GM18498 (cell line): ENCODE measurements around the gene CMTR1.
"Not testable (repeated sequence)": the region's sequence is repeated elsewhere in the genome, so short reads cannot be mapped to it uniquely, and the experiment has no call there.

Source experiments
- ATAC-seq: cut with Tn5 transposase; IDR thresholded peaks from one replicate; pipeline ENCODE4 v1.9.1; 2021; ENCODE audit warnings: mild to moderate bottlenecking, moderate library complexity; ENCODE audit not compliant: unreplicated experiment

Gene CMTR1, protein sequence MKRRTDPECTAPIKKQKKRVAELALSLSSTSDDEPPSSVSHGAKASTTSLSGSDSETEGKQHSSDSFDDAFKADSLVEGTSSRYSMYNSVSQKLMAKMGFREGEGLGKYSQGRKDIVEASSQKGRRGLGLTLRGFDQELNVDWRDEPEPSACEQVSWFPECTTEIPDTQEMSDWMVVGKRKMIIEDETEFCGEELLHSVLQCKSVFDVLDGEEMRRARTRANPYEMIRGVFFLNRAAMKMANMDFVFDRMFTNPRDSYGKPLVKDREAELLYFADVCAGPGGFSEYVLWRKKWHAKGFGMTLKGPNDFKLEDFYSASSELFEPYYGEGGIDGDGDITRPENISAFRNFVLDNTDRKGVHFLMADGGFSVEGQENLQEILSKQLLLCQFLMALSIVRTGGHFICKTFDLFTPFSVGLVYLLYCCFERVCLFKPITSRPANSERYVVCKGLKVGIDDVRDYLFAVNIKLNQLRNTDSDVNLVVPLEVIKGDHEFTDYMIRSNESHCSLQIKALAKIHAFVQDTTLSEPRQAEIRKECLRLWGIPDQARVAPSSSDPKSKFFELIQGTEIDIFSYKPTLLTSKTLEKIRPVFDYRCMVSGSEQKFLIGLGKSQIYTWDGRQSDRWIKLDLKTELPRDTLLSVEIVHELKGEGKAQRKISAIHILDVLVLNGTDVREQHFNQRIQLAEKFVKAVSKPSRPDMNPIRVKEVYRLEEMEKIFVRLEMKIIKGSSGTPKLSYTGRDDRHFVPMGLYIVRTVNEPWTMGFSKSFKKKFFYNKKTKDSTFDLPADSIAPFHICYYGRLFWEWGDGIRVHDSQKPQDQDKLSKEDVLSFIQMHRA

DNA sequence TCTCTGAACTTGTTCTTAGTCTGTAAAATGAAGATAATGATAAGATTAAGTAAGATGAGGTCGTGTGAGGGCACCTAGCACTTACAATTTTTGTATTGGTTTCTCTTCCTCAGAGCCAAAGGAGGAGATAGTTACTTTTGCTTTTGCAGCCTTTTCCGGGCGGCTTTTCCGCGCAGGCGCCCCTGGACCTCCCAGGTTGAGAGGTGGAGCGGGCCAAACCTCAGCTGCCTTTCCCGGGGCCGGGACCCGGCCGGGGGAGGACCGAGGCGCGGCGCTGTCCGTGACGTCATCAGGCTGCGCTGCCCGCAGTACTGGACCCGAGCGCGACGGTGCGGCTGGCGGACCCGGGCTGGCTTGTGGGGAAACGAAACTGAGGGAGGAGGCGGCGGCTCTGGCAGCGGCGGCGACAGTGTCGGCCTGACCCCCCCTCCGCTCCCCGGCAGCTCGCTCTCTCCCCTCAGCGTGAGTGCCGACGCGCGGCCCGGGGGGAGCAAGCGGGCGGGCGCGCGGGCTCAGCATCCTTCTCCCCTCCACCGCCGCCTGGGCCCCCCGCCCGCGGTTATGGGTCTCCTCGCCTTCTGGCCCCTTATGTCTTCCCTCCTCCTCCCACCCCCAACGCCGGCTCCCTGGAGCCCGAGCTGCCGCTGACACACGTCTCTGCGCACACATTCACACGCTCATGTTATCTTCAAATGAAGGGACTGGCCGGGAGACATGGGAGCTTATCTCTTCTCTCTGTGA is at the start of gene CMTR1:
TSS of gene CMTR1 (plus strand) at position 306 of the 741 bp plus-strand sequence. CDS start 2,409 bp downstream, outside the sequence.
- ATAC-seq, result peak; percentile 91

DNA sequence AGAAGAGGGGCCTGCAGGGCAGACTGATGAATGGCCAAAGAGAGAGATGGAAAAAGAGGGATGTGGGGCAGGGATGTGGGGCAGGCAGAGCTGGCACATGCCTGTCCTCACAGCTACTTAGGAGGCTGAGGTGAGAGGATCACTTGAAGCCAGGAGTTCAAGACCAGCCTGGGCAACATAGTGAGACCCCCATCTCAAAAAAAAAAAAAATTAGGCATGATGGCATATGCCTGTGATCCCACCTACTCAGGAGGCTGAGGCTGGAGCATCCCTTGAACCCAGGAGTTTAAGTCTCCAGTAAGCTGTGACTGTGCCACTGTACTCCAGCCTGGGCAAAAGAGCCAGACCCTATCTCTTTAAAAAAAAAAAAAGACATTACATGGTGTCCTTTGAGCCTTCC is 44.4 kb upstream of the CMTR1 start:
- no peak for ATAC-seq

DNA sequence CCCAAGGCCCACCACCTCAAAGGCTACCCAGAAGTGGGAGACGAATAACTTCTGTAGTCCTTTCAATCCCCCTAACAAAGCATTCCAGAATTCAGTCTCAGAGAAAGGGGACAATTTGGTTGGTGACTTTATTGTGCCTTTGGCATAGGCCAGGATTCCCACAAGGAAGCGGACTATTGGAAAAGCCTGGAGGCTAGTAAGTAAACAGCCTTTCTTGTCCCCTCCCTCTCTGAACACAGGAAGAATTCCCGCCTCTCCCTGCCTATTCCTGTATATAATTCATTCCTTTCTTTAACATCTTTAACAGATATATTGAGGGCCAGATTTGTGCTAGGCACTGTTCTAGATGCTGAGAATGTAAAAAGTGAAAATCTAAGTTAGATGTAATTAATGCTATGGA is 43.2 kb upstream of the CMTR1 start:
- no peak for ATAC-seq

DNA sequence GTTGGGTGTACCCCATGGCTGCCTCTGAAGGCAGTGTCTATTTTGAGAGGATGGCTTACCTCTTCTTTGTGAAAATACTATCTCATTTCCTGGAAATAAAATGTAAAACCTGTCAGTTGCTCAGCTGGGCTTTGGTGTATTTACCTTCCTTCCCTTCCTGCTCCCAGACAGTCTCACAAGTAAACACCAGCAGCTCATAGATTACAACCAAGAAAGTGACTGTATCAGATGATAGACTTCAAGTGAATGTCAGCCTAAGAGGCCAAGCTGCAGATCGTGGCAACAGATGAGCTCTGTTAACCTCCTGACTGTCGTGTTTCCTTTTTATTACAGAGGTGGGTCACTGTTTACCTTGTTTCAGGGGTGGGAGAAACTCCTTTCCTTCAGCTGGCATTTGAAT is 41.9 kb upstream of the CMTR1 start:
- ATAC-seq, result no peak

DNA sequence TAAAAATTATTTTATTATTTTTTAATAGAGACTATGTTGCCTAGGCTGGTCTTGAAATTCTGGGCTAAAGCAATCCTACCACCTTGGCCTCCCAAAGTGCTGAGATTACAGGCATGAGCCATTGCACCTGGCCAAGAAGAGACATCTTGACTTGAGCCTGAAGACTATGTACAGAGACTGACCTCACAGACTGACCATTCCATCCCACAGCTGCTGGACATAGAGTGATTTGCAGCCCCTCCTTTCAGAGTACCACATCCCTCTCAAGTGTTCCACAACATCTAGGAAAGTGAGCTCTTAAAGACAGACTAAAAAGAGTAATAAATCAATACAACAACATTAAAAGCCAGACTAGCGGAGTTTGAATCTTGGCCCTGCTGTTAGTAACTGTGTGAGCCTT is 40.2 kb upstream of the CMTR1 start:
- ATAC-seq, result no peak

DNA sequence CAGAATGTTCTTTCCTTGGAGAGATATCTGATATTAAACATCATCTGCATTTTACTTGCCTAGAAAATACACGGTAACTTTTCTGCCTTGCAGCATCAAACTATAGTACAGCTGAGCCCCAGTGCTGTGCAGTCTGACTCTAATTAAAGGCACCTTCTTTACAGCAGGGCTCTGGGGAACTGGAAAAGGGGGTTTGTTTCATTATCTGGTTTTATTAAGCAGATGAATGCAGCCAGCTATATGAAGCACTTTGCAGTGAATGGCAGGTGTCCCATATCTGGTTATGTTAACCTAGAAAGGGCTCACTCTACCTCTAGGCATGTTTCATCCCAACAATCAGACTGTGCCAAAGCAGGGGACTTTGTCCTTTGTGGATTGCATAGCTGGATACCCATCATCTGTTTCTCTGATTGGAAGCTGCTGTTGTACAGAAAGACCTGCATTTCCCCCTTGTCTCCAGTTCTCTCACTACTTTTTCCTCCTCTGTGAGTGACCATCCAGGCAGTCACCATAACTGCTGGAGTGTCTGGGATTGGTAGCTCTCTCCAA is 39.6 kb upstream of the CMTR1 start:
- no peak for ATAC-seq

DNA sequence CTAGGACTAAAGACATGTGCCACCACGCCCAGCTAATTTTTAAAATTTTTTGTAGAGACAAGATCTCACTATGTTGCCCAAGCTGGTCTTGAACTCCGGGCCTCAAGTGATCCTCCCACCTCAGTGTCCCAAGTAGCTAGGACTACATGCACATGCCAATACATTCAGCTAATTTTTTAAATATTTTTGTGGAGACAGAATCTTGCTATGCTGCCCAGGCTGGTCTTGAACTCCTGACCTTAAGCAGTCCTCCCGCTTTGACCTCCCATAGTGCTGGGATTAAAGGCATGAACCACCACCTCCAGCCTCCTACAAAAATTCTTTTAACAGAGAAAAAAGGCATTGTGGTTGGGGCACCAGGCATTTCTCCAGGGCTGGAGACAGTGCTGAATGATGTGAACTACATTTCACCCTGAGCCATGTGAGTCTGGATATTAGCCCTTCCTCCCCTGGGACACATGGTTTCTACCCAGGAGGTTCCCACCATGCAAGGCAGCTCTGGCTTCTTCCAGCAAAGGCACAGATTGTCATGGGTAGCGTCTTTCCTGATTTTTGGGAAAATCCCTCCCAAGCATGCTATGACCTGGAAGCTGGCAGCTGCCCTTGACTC is 36.3 kb upstream of the CMTR1 start:
- ATAC-seq, result no peak

DNA sequence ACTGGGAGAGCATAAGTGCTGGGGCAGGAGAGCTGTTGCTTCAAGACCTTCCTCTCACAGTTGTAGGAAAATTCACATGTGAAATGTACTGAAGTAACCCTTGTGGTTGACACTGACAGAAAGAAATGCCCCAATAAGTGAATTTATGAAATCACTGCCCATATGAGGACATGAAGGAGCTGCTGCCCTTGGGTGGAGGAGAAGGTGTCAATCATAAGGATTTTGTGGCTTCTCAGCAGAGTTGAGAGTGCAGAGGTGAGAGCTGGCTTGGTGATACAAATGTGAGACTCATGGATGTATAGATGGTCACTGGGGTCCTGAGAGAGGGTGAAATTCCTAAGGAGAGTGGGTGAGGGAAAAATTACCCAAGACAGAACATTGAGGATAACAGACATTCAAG is 33.9 kb upstream of the CMTR1 start:
- ATAC-seq, result no peak

DNA sequence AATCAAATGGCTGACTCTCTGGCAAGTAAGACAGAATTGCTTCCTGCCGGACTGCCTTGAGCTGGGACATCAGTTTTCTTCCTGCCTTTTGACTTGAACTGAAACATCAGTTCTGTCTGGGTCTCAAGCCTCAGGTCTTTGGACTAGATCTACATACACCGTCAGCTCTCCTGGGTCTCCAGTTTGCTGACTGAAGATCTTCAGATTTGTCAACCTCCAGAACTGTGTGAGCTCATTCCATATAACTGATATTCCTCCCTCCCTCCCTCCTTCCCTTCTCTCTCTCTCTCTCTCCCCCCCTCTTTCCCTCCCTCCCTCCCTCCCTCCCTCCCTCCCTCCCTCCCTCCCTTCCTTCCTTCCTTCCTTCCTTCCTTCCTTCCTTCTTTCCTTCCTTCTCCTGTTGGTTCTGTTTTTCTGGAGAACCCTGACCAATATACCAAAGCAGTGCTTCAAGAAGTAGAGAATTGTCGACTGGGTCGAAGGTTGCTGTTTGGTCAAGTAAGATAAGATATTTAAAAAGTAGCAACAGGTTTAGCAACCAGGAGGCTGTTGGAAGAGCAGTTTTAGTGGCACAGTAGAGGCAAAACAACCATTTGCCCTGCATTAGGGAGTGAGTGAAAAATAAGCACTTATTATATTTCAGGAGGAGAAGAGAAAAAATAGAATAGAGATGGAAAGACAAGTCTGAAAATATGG is 33.1 kb upstream of the CMTR1 start:
- ATAC-seq, result no peak

DNA sequence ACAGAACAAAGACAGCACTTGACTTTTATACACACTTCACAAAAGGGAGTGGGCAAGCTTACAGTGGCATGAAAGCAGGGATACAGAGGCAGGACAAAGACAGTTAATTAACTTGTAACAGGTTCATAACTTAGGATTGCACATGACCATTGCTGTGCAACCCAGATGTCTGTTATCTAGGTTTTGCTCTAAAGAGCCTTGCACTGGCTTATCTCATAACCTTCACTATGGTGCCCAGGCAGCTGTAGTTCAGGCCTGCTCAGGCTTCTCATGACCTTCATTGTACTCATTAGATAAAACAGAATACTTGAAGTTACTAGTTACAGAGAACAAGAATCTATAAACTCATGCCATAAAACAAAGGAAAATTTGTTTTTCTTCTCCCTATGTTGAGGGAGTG is 31.4 kb upstream of the CMTR1 start:
- ATAC-seq, result not testable (repeated sequence)

DNA sequence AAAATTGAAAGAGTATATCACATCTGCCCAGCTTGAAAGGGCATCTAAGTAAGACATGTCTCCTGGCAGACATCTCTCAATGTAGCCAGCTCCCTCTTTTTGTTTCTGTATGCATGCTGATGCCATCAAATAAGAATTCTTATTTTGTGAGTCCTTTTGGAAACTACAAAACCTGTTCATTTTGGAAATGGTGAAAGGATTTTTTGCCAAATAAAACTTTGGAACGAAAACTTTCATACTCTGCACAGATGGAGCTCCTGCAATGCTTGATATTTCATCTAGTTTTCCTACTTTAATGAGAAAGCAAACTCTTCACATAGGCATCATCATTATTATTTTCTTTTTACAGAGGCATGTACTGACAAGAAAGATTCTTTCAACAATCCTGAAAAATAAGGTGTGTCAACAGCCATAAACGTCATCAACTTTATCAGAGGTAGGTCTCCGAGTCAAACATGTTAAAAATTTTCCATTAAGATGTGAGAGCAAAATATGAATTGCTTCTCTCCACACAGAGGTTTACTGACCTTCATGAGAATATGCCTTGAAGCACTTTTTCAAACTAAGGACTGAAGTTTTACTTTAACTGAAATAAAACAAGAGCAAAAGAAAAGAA is 26.2 kb upstream of the CMTR1 start:
- no peak for ATAC-seq

DNA sequence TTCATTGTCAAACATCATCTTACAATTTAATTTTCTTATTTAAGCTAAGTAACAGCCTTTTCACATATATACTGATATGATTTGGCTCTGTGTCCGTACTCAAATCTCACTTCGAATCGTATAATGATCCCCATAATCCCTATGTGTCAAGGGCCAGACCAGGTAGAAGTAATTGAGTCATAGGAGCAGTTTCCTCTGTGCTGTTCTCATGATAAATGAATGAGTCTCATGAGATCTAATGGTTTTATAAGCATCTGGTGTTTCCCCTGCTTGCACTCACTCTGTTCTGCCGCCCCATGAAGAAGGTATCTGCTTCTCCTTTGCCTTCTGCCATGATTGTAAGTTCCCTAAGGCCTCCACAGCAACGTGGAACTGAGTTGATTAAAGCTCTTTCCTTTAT is 25.1 kb upstream of the CMTR1 start:
- no peak for ATAC-seq

DNA sequence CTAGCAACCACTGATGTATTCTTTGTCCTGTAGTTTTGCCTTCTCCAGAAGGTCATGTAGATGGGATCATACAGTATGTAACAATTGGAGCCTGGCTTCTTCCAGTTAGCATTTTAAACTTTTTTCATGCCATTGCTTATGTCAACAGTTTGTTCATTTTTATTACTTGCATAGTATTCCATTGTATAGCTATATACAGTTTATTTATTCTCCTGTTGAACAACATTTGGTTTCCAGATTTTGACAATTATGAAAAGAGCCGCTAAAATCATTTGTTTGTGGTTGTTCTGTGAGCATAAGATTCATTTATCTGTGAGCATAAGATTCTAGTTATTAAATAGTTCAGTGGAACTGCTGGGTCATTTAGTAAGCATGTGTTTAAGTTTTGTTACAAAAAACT is 23.5 kb upstream of the CMTR1 start:
- no peak for ATAC-seq

DNA sequence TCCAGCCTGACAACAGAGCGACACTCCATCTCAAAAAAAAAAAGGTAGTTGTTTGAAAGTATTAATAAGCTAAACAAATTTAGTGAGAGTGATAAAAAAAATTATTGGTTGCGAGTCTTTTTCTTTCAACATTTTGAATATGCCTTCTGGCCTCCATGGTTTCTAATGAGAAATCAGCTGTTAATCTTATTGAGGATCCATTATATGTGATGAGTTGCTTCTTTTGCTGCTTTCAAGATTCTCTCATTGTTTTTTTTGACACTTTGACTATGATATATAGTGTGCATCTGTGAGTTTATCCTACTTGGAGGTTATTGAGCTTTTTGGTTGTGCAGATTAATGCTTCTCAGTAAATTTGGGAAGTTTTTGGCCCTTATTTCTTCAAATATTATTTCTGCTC is 15.6 kb upstream of the CMTR1 start:
- no peak for ATAC-seq

DNA sequence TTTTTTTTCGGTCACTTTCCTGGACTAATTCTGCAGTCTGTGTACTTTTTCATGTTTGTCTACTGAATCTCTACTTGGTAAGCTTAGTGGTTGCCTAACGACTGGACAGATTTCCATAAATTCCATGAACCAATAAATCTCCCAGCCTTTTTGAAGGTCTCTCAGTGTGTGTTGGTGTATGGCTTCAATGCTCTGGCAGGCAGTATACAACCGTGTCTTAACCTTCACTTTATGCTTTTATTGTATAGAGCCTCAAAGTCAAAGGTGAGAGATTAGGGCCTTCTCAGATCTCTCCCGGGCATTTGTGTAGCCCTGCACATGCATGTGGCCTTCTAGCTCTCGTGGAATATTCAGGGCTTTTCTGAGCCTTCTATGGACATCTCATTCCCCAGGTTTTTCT is 14.3 kb upstream of the CMTR1 start:
- no peak for ATAC-seq

DNA sequence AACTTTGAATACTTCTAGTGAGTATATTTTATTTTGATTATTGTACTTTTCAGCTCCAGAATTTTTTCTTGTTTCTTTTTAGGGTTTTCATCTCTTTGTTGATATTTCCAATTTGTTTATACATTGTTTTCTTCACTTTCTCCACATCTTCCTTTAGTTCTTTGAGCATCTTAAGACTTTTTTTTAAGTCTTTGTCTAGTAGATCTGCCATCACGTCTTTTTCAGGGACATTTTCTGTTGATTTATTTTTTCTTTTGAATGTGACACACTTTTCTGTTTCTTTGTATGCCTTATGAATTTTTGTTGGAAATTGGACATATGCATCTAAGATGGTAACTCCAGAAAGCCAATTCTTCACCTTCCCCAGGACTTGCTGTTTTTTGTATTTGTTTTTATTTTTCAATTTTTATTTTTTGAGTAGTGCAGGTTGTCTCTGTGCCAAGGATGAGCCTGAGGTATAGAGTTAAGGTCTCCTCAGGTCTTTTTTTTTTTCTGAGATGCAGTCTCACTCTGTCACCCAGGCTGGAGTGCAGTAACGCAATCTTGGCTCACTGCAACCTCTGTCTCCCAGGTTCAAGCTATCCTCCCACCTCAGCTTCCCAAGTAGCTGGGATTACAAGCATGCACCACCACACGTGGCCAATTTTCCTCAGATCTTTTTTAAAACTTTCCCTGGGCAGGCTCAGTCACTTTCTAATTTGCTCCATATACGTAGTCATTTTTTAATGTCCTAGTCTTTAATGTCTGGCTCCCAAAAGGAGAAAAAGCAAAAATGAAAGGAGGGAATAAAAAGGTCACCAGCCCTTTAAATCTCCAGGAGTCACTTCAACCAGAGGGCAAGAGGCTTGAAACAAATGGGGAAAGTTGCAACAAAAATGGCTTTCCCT is 6.7 kb upstream of the CMTR1 start:
- ATAC-seq, result no peak

DNA sequence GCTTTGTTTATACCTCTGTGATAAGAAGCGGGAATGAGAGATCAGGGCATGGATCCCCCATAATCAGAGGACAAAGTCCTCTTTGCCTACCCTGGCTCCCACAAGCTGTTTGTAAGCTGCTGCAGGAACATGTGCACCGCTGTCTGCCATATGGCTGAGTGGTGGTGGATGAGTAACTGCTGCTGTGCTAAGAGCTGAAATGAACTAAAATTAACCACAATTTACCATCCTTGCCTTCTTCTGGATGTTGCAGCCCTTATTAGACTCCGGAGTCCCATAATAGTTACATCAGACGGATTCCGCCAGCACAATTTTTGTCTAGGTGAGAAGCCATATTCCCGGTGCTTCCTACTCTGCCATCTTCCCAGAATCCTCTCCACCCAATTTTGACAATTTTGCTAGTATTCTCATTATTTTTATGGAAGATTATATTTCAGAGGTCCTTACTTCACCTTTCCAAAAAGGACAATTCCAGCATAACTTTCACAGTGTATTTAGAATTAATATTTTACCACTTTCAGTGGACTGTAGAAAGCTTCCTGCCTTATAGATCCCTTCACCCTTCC is 6.0 kb upstream of the CMTR1 start:
- no peak for ATAC-seq

DNA sequence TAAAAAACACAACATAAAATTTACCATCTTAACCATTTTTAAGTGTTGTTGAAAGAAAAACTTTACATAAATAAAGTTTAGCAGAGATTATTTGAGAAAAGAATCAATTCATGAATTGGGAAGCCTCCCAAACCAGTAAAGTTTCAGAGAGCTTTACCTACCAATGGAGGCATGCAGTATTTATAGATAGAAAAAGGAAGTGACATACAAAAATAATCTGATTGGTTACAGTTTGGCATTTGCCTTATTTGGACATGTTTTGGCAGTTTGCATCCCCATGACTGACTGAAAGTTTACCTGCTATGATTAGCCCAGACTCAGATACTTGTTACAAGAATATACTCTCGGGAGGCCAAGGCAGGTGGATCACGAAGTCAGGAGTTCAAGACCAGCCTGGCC is 3.7 kb upstream of the CMTR1 start:
- ATAC-seq, result no peak

DNA sequence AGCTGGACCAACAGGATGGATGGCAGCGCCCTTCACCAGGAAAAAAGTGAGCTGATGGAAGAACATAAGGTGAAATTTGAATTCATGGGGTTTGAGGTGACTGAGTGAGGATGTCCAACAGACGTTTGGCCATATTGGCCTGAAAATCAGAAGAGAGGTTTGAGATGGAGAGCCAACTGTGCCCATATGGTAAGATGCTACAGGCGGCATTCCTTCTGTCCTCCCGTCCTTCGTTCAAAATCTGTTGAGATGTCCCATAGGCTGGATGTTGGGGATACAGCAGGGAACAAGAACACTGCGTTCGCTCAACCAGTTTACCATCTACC is 468 bp upstream of the CMTR1 start:
- no peak for ATAC-seq
